WERI-Rb-1 (cell line): ENCODE measurements around the gene SP6.

Source experiments
- DNase-seq: peaks from one replicate; pipeline ENCODE4 v3.0.0-alpha.2; 2020
- H3K27ac ChIP-seq: fragments of 250-450 bp; sonication (Bioruptor Pico); 2 replicates; pipeline ENCODE4 v1.5.1; 2020; ENCODE audit warnings: mild to moderate bottlenecking, moderate library complexity
- H3K27me3 ChIP-seq: fragments of 250-450 bp; sonication (Bioruptor Pico); 2 replicates; pipeline ENCODE4 v1.5.1; 2021; ENCODE audit warnings: mild to moderate bottlenecking, low read depth, moderate library complexity; ENCODE audit not compliant: insufficient read depth, severe bottlenecking
- H3K36me3 ChIP-seq: fragments of 250-450 bp; sonication (Bioruptor Pico); 2 replicates; pipeline ENCODE4 v1.5.1; 2020; ENCODE audit warnings: mild to moderate bottlenecking, moderate library complexity
- H3K4me3 ChIP-seq: 2 replicates; pipeline ENCODE4 v1.5.1; 2011; ENCODE audit warnings: low read depth, mild to moderate bottlenecking, control low read depth, low read length
- H3K9me3 ChIP-seq: fragments of 250-450 bp; sonication (Bioruptor Pico); 2 replicates; pipeline ENCODE4 v1.5.1; 2021; ENCODE audit warnings: mild to moderate bottlenecking, moderate library complexity; ENCODE audit not compliant: severe bottlenecking
- CTCF ChIP-seq: IDR thresholded peaks from 2 replicates; pipeline ENCODE4 v1.5.1; 2011; ENCODE audit warnings: low read depth, mild to moderate bottlenecking, control low read depth, inconsistent platforms, low read length

Gene SP6

GRCh38 chr17:47821424-47822391, 29.3 kb downstream of the SP6 start, which contains the start of gene OSBPL7:
OSBPL7 (minus strand) TSS chr17:47821794; CDS start chr17:47820278, 1,516 bp downstream.
- DNase-seq: peak; percentile 96
- TF ChIP-seq CTCF: peak; percentile 52
- no peaks in the 10 kb centered on the region for H3K27me3 ChIP-seq
- peaks cover 50% of the 10 kb centered on the region for H3K36me3 ChIP-seq
- H3K9me3 ChIP-seq: no peaks in the 10 kb centered on the region
- H3K27ac ChIP-seq: peak within 1 kb of the TSS; percentile 33
- peak within 1 kb of the TSS; percentile 61 for H3K4me3 ChIP-seq

- Histone ChIP-seq H3K4me3 (peak overlapping the region; percentile 61), H3K27me3 (no peaks in the 10 kb centered on the region), H3K27ac (peak overlapping the region; percentile 33), H3K36me3 (peaks cover 50% of the 10 kb centered on the region), H3K9me3 (no peaks in the 10 kb centered on the region)
- DNase-seq: no peak
- TF ChIP-seq CTCF: no peak
These were observed 29.9 kb downstream of the SP6 start for GRCh38 chr17:47821031-47821423.

GRCh38 chr17:47820033-47820789, 30.8 kb downstream of the SP6 start:
- no peak for TF ChIP-seq CTCF
- Histone ChIP-seq H3K27me3 (no peaks in the 10 kb centered on the region), H3K36me3 (peaks cover 52% of the 10 kb centered on the region), H3K27ac (no peak overlapping the region), H3K9me3 (no peaks in the 10 kb centered on the region), H3K4me3 (no peak overlapping the region)
- DNase-seq: no peak

- DNase-seq: no peak
- TF ChIP-seq CTCF: no peak
- Histone ChIP-seq H3K9me3 (no peaks in the 10 kb centered on the region), H3K4me3 (no peak overlapping the region), H3K27me3 (no peaks in the 10 kb centered on the region), H3K27ac (no peak overlapping the region), H3K36me3 (peaks cover 56% of the 10 kb centered on the region)
These were observed 31.5 kb downstream of the SP6 start for GRCh38 chr17:47819475-47819874.

- H3K36me3 ChIP-seq: peaks cover 48% of the 10 kb centered on the region
- TF ChIP-seq CTCF: no peak
These were observed 32.8 kb downstream of the SP6 start for GRCh38 chr17:47818002-47818695.

More at GRCh38 chr17:47818002-47818695, 32.8 kb downstream of the SP6 start:
- no peak for DNase-seq
- H3K27me3 ChIP-seq: no peaks in the 10 kb centered on the region
- no peaks in the 10 kb centered on the region for H3K9me3 ChIP-seq
- no peak overlapping the region for H3K4me3 ChIP-seq
- no peak overlapping the region for H3K27ac ChIP-seq
